ENCODE data around the gene RPLP2. TPM values are rescaled to one million over a fixed set of nuclear protein-coding genes. Genes with fewer than 3 reads are reported as not detected.

Gene RPLP2
- total and polyA plus RNA-seq, 2 experiments from 2014 or later = 263 to 726 TPM

DNA sequence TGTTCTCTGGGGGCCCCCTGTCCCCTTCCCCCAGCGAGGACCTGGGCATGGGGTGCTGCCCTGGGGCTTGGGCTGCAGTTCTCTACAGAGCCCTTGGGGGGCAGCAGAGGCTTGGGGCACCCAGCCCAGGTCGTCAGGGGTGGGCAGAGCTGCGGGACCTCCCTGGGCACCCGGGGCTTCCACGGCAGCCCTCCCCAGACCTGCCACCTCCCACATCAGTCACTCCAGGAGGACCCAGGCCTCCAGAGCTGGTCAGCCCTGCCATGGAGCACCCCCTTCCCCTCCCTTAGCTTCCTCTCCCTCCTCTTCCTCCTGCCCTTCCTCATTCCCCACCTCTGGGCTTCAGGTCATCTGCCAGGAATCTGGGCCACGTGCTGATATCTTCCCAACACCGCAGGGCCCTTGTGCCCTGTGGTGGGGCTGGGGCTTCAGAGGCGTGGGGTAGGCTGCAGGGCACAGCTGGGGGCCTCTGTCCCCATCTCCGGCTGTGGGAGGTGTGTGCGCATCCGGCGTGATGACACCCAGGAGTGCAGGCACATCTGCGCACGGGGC is 38.7 kb downstream of the RPLP2 start:
- H2AFZ ChIP-seq = no peak overlapping the region
- peaks cover 19% of the 10 kb centered on the region for H3K4me1 ChIP-seq (ENCODE audit: insufficient read depth)
- no peaks in the 10 kb centered on the region for H3K9me2 ChIP-seq (ENCODE audit: insufficient read depth)
- H4K20me1 ChIP-seq (ENCODE audit: insufficient read depth) = no peaks in the 10 kb centered on the region
- TF ChIP-seq EZH2 (IDR thresholded peaks at IDR 0.05; ENCODE audit: insufficient read depth, poor library complexity, severe bottlenecking) (no peak), EZH2phosphoT487 (IDR thresholded peaks at IDR 0.05; ENCODE audit: insufficient read depth, low read depth) (no peak)
- DNase-seq = peak; percentile 63
- H3K4me3 ChIP-seq = no peak overlapping the region
- no peaks in the 10 kb centered on the region for H3K36me3 ChIP-seq (ENCODE audit: low read depth)
- no peak overlapping the region for H3K27ac ChIP-seq
- no peaks in the 10 kb centered on the region for H3K27me3 ChIP-seq (replicated peaks; ENCODE audit: insufficient read depth)
- no peak overlapping the region for H3K4me2 ChIP-seq (ENCODE audit: unreplicated experiment)
- peaks cover 39% of the 10 kb centered on the region for H3K79me2 ChIP-seq (ENCODE audit: insufficient read depth)
- no peaks in the 10 kb centered on the region for H3F3A ChIP-seq (ENCODE audit: insufficient read depth)
- WGBS, 2 experiments (ENCODE audit: low coverage in 1 of 2, low lambda C conversion rate in 2 of 2, missing lambda C conversion rate in 2 of 2) = 68 to 69% methylated on average over 12 of the region's 14 CpGs
- H3K9me3 ChIP-seq (ENCODE audit: low read depth) = no peaks in the 10 kb centered on the region
- in situ Hi-C loops (cut with MboI) = no loop called here
- H3K9ac ChIP-seq = no peak overlapping the region

DNA sequence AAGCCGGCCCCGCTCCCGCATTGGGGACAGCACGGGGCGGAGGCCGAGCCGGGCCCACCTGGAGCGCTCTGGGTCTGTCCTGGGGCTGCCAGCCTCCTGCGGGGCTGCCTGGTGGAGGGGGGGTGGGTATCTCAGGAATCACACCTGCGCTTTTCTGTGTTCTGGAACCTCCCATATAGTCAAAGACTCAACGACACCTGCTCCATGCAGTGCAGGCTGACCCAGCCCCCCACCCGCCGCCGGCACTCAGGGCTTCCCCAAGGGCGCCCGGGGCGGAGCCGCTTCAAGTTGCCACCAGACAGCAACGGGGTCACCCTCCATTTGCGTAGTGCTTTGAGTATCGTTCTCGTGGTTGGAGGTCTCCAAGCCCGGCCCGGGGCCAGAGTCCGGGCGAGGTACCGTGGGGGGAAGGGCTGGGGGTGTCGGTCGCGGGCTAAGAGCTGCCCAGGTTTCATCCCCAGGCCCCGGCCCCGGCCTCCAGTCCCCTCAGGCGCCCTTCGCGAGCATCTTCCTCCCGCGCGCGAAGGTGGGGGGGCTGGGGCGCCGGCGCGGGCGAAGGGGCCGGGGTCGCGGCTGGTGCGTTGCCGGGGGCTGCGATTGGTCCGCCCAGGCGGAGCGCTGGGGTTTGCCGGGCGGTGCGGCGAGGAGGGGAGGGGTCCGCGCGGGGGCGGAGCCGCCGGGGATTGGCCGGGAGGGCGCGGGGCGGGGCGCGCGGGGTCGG is 39.5 kb downstream of the RPLP2 start:
- no peaks in the 10 kb centered on the region for H3K9me2 ChIP-seq (ENCODE audit: insufficient read depth)
- no peak overlapping the region for H3K4me3 ChIP-seq
- H3K27ac ChIP-seq = no peak overlapping the region
- no peaks in the 10 kb centered on the region for H3K36me3 ChIP-seq (ENCODE audit: low read depth)
- H3K4me2 ChIP-seq (ENCODE audit: unreplicated experiment) = peak overlapping the region; percentile 34
- H3K4me1 ChIP-seq (ENCODE audit: insufficient read depth) = peaks cover 19% of the 10 kb centered on the region
- no peaks in the 10 kb centered on the region for H3K27me3 ChIP-seq (replicated peaks; ENCODE audit: insufficient read depth)
- H3K9ac ChIP-seq = no peak overlapping the region
- H4K20me1 ChIP-seq (ENCODE audit: insufficient read depth) = no peaks in the 10 kb centered on the region
- WGBS, 2 experiments (ENCODE audit: low coverage in 1 of 2, low lambda C conversion rate in 2 of 2, missing lambda C conversion rate in 2 of 2) = 33 to 41% methylated on average over 22 to 44 of the region's 71 CpGs
- H3K79me2 ChIP-seq (ENCODE audit: insufficient read depth) = peaks cover 39% of the 10 kb centered on the region
- no peak for DNase-seq
- H2AFZ ChIP-seq = no peak overlapping the region
- no peaks in the 10 kb centered on the region for H3K9me3 ChIP-seq (ENCODE audit: low read depth)
- no peaks in the 10 kb centered on the region for H3F3A ChIP-seq (ENCODE audit: insufficient read depth)
- no peak for TF ChIP-seq EZH2 (IDR thresholded peaks at IDR 0.05; ENCODE audit: insufficient read depth, poor library complexity, severe bottlenecking)
- no peak for TF ChIP-seq EZH2phosphoT487 (IDR thresholded peaks at IDR 0.05; ENCODE audit: insufficient read depth, low read depth)
- in situ Hi-C loops (cut with MboI) = no loop called here

DNA sequence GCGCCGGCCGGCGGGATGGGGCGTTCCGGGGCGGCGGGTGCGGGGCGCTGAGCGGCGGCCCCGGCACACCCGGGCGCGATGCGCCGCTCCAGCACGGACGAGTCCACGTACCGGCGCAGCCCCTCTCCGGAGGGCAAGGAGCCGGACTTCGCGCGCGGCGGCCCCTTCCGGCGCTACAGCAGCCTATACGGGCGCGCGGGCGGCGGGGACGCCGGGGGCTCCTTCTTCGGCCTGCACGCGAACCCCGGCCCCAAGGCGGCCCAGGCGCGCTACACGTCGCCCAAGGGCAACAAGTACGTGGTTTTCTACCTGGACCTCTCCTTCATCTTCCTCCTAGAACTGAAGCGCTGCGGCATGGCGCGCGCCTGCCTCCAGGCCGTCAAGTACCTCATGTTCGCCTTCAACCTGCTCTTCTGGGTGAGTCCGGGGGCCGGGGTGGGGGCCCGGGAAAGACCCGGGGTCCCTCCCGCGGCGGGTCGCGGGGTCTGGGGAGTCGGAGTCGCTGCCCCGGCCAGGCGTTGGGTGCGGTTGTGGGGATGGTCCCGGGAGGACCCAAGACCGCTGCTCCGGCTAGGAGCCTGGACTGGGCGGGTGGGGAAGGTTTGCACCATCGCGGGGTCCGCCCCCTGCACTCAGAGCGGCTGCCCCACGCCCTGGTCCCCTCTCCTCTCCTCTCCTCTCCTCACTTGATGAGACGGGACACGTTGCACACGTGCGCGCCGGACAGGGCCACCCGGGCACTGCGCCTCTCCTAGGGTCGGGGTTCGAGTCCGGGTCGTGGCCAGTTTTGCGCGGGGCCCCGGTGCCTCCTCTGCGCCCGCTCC is 40.4 kb downstream of the RPLP2 start:
- TF ChIP-seq EZH2 (IDR thresholded peaks at IDR 0.05; ENCODE audit: insufficient read depth, poor library complexity, severe bottlenecking) = no peak
- TF ChIP-seq EZH2phosphoT487 (IDR thresholded peaks at IDR 0.05; ENCODE audit: insufficient read depth, low read depth) = no peak
- no peak overlapping the region for H2AFZ ChIP-seq
- H3K9me2 ChIP-seq (ENCODE audit: insufficient read depth) = no peaks in the 10 kb centered on the region
- H3K4me1 ChIP-seq (ENCODE audit: insufficient read depth) = peaks cover 15% of the 10 kb centered on the region
- WGBS, 2 experiments (ENCODE audit: low coverage in 1 of 2, low lambda C conversion rate in 2 of 2, missing lambda C conversion rate in 2 of 2) = 70 to 96% methylated on average over 10 to 80 of the region's 97 CpGs
- H3K9ac ChIP-seq = no peak overlapping the region
- peaks cover 37% of the 10 kb centered on the region for H3K79me2 ChIP-seq (ENCODE audit: insufficient read depth)
- no peaks in the 10 kb centered on the region for H3K27me3 ChIP-seq (replicated peaks; ENCODE audit: insufficient read depth)
- in situ Hi-C loops (cut with MboI) = no loop called here
- no peaks in the 10 kb centered on the region for H3K9me3 ChIP-seq (ENCODE audit: low read depth)
- H4K20me1 ChIP-seq (ENCODE audit: insufficient read depth) = no peaks in the 10 kb centered on the region
- H3F3A ChIP-seq (ENCODE audit: insufficient read depth) = no peaks in the 10 kb centered on the region
- no peak overlapping the region for H3K4me3 ChIP-seq
- no peaks in the 10 kb centered on the region for H3K36me3 ChIP-seq (ENCODE audit: low read depth)
- no peak for DNase-seq
- no peak overlapping the region for H3K27ac ChIP-seq
- no peak overlapping the region for H3K4me2 ChIP-seq (ENCODE audit: unreplicated experiment)

Measured in GM23248 (cell line).